HG03565 (cell line): Measurements from ENCODE around the gene OPN1MW2.
"Not testable (repeated sequence)": the region's sequence is repeated elsewhere in the genome, so short reads cannot be mapped to it uniquely, and the experiment has no call there.

ENCODE experiments used
- ATAC-seq: cut with Tn5 transposase; IDR thresholded peaks from one replicate; pipeline ENCODE4 v1.9.1; 2021; ENCODE audit warnings: mild to moderate bottlenecking, moderate library complexity; ENCODE audit not compliant: unreplicated experiment

Gene OPN1MW2

DNA sequence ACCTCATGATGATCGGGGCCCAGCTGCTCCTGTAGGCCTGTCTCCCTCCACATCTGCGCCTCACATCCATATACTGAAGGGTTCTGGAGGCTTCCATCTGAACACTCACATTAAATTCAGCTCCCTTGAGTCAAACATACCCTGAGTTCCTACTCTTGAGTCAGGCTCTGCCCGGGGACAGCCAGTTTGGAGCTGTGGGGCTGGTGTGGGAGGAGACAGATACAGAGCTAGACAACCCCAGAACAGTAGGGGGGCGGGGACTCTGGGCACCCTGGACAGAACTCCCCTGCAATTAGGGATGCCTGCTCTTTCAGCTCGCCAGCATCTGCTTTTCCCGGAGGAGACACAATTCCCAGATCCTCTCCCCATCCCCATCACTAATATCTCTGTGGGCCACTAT lies 43.5 kb downstream of the OPN1MW2 start:
- ATAC-seq, result not testable (repeated sequence)

GRCh38 chrX:154269245-154269644 lies 49.7 kb downstream of the OPN1MW2 start:
- ATAC-seq, result not testable (repeated sequence)
